ENCODE data around the gene GSE1. TPM values are rescaled to one million over a fixed set of nuclear protein-coding genes. Genes with fewer than 3 reads are reported as not detected.

GSE1 gene
- total RNA-seq, 4 donors from 2014 or later = 45.1 to 89.3 (median 71.3) TPM

DNA sequence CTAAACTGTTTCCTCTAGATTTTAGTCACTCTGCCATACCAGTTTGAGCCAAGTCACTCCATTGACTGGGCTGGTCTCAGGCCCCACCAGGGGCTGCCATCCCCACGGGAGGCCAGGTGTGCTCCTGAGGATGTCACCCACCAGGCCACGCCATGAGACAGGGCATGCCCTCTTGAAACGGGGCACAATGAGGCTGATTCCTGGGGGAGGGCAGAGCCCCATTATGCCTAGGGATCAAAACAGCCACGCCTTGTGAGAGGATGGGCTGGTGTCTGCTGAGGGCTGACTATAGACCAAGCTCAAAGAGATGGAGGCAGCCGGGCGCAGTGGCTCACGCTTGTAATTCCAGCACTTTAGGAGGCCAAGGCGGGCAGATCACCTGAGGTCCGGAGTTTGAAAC, 54.1 kb downstream of the GSE1 start:
- TF ChIP-seq POLR2A (IDR thresholded peaks at IDR 0.05) = no peak
- TF ChIP-seq, protein P1, sequence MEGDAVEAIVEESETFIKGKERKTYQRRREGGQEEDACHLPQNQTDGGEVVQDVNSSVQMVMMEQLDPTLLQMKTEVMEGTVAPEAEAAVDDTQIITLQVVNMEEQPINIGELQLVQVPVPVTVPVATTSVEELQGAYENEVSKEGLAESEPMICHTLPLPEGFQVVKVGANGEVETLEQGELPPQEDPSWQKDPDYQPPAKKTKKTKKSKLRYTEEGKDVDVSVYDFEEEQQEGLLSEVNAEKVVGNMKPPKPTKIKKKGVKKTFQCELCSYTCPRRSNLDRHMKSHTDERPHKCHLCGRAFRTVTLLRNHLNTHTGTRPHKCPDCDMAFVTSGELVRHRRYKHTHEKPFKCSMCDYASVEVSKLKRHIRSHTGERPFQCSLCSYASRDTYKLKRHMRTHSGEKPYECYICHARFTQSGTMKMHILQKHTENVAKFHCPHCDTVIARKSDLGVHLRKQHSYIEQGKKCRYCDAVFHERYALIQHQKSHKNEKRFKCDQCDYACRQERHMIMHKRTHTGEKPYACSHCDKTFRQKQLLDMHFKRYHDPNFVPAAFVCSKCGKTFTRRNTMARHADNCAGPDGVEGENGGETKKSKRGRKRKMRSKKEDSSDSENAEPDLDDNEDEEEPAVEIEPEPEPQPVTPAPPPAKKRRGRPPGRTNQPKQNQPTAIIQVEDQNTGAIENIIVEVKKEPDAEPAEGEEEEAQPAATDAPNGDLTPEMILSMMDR (IDR thresholded peaks at IDR 0.05 in 4 of 5, conservative IDR thresholded peaks at IDR 0.05 in 1 of 5) = no peak
- intact Hi-C loops (cut with DNase I; ENCODE audit: low total_unique reads) = no loop called here
- H3K27me3 ChIP-seq = no peaks in the 10 kb centered on the region
- H3K9me3 ChIP-seq = no peaks in the 10 kb centered on the region
- H3K27ac ChIP-seq = no peak overlapping the region
- H3K36me3 ChIP-seq = peaks cover 0 to 89% of the 10 kb centered on the region in 2 donors
- no peak for ATAC-seq
- no peak overlapping the region for H3K4me3 ChIP-seq
- in situ Hi-C loops (cut with MboI; ENCODE audit: low sequenced_read_pairs in 4 of 4) = loop anchor here in 1 of 4 donors (10.0 kb wide), 1 partner anchor 48 kb away; no protein-coding TSS in a partner anchor
- H3K4me1 ChIP-seq = peaks cover 7 to 14% of the 10 kb centered on the region in 2 donors
- DNase-seq = no peak

DNA sequence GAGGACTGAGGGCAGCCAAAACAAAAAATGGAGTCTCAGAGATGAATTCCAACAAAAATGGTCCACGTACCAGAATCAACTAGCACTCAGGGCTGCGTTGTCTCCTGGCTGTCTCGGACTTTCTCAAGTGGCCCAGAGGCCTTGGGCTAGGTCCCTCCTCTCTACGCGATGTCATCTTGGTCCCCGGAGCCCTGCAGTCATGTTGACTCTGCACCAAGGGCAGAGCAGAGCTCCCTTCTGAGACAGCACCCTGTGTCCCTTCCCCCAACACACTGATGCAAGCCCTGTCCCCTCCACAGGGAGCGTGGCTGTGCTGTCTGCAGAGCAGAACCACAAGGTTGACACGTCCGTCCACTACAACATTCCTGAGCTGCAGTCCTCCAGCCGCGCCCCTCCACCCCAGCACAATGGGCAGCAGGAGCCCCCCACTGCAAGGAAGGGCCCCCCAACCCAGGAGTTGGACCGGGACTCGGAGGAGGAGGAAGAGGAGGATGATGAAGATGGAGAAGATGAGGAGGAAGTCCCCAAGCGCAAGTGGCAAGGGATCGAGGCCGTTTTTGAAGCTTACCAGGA, 54.8 kb downstream of the GSE1 start:
- in situ Hi-C loops (cut with MboI; ENCODE audit: low sequenced_read_pairs in 4 of 4) (loop anchor here in 1 of 4 donors (10.0 kb wide), 1 partner anchor 47 kb away; no protein-coding TSS in a partner anchor), intact Hi-C loops (cut with DNase I; ENCODE audit: low total_unique reads) (no loop called here)
- Histone ChIP-seq H3K27ac (no peak overlapping the region), H3K4me1 (peaks cover 7 to 14% of the 10 kb centered on the region in 2 donors), H3K9me3 (no peaks in the 10 kb centered on the region), H3K4me3 (no peak overlapping the region), H3K27me3 (no peaks in the 10 kb centered on the region), H3K36me3 (peaks cover 0 to 93% of the 10 kb centered on the region in 2 donors)
- no peak for TF ChIP-seq POLR2A (IDR thresholded peaks at IDR 0.05)
- TF ChIP-seq, protein P1 (IDR thresholded peaks at IDR 0.05 in 4 of 5, conservative IDR thresholded peaks at IDR 0.05 in 1 of 5) = no peak
- ATAC-seq (no peak), DNase-seq (no peak)

DNA sequence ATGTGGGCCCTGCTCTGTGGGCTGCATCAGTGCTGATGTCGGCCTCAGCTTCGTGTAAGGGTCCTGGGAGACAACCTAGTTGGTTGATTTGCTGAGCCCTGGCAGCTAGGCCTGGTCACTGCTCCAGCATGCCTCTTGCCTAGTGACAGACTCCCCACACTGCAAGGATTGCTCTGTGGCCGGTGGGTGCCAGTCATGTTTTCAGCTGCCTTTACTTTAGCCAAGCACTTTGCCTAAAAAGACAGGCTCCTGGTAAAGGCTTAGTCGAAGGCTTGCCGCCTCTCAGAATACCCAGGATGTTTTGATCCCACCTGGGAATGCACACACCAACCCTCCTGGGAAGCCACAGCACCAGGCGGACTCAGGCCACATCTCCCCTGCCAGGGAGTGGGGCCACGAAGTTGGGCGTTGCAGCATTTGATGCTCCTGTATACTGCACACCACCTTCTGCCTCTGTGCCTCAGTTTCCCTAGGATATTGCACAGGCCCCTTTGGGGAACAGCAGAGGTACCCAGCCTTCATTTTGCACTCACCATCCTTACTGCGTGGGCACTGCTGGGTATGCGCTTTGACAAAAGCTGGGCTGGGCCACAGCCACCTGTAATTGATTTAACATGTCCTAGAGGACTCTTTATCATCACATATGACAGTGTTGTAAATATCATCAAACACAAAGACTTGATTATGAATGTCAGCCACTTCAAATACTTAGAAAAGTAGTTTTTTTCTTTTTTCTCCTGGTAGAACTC, 55.7 kb downstream of the GSE1 start:
- intact Hi-C loops (cut with DNase I; ENCODE audit: low total_unique reads) (no loop called here), in situ Hi-C loops (cut with MboI; ENCODE audit: low sequenced_read_pairs in 4 of 4) (loop anchor here in 1 of 4 donors (10.0 kb wide), 1 partner anchor 46 kb away; no protein-coding TSS in a partner anchor)
- Histone ChIP-seq H3K4me3 (no peak overlapping the region), H3K4me1 (peaks cover 4 to 16% of the 10 kb centered on the region in 2 donors), H3K9me3 (no peaks in the 10 kb centered on the region), H3K36me3 (peaks cover 0 to 91% of the 10 kb centered on the region in 2 donors), H3K27ac (no peak overlapping the region), H3K27me3 (no peaks in the 10 kb centered on the region)
- no peak for TF ChIP-seq POLR2A (IDR thresholded peaks at IDR 0.05)
- TF ChIP-seq, protein P1 (IDR thresholded peaks at IDR 0.05 in 4 of 5, conservative IDR thresholded peaks at IDR 0.05 in 1 of 5) = no peak
- no peak for ATAC-seq
- DNase-seq = no peak

DNA sequence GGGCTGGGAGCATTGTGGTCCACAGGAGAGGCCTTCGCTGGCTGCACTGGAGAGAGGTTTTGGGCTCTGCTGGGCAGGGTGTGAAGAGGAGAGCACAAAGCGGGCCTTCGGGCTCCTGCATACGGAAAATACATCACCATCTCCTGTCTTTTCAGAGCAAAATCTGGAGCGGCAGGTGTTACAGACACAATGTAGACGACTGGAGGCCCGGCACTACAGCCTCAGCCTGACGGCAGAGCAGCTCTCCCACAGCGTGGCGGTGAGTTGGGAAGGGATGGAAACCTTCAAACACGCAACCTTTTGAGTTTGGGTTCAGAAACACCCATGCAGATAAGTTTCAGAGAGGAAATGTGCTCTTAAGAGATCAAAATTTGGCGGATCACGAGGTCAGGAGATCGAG, 57.7 kb downstream of the GSE1 start:
- Histone ChIP-seq H3K4me1 (peaks cover 5 to 13% of the 10 kb centered on the region in 2 donors), H3K9me3 (no peaks in the 10 kb centered on the region), H3K36me3 (peaks cover 0 to 76% of the 10 kb centered on the region in 2 donors), H3K27me3 (no peaks in the 10 kb centered on the region), H3K4me3 (no peak overlapping the region), H3K27ac (no peak overlapping the region)
- intact Hi-C loops (cut with DNase I; ENCODE audit: low total_unique reads) = no loop called here
- DNase-seq (no peak), ATAC-seq (no peak)
- in situ Hi-C loops (cut with MboI; ENCODE audit: low sequenced_read_pairs in 4 of 4) = no loop called here
- TF ChIP-seq POLR2A (IDR thresholded peaks at IDR 0.05) = no peak
- TF ChIP-seq, protein P1 (IDR thresholded peaks at IDR 0.05 in 4 of 5, conservative IDR thresholded peaks at IDR 0.05 in 1 of 5) = no peak

Measured in gastrocnemius medialis (tissue), 4 donors.